Measurements from ENCODE around the gene POMGNT2.
"Not testable (repeated sequence)": the region's sequence is repeated elsewhere in the genome, so short reads cannot be mapped to it uniquely, and the experiment has no call there.

POMGNT2 gene

DNA sequence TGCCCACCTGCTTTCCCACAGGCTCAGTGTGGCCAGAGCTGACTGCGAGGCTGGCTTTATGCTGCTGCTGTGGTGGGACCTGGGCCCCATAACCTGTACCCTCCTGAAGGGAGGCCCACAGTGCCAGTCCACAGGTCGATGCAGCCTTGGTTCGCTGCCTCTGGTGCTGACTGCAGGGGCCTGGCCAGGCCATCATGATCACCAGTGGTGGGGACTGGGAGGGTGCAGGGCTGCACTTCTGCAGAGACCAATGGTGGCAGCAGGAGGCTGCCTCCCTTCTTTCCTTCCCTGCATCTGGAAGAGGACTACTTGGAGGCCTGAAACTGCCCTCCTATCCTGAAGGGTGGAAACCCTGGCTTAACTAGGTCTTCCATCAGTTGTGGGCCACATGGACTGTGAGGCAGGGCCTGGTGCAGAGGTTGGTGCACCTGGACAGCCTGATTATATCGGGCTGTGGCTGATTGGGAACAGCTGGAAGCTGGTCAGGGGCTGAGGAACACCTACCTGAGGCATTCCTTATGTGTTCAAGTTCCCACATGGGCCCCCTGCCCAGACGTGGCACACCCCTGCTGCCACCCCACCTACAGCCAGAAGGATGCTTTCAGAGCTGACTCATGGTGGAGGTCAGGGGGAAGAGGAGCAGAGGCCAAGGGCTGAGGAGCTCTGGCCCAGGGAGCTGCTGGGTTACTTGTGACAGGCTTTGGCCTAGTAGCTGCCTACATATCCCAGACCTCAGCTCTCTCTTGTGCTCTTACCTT lies 29.8 kb downstream of the POMGNT2 start:
- no peak for DNase-seq

DNA sequence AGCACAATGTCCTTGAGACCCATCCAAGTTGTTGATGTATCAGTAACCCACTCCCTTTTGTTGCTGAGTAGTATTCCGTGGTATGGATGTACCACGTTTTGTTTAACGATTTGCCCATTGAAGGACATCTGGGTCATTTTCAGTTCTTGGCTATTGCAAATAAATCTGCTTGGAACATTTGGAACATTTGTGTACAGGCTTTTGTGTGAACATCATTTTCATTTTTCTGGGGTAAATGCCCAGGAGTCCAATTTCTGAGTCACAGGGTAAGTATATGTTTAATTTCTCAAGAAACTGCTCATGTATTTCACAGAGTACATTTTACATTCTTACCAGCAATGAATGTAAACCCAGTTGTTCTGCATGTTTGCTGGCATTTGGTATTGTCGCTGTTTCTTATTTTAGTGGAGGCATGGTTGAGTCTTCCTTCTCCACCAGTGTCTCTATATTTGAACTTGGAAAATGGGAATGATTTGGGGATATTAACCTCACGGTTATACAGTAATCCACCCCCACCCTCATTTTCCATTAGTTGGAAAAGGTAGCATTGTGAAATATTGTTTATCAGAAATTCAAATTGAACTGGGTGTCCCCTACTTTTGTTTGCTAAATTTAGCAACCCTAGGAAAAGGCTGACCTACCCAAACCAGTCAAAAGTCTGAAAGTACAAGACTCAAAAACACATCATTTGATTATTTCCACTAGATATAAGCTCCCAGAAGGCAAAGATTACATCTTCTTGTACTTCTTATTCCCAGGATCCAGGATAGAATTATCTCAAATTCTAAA lies 30.8 kb downstream of the POMGNT2 start:
- no peak for DNase-seq

DNA sequence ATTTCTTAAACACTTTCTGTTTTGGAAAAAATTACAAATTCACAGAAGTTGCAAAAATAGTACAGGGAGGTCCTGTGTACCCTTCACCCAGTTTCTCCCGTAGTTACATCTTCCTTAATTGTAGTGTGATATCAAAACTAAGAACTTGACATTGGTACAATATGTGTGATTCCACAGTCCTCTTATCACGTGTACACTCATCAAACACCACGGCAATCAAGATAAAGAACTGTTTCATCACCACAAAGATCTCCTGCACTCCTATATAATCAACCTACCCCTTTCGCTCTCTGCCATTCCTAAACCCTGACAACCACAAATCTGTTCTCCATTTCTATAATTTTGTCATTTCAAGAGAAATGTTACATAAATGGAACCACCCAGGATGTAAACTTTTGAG lies 31.4 kb downstream of the POMGNT2 start:
- DNase-seq = no peak

DNA sequence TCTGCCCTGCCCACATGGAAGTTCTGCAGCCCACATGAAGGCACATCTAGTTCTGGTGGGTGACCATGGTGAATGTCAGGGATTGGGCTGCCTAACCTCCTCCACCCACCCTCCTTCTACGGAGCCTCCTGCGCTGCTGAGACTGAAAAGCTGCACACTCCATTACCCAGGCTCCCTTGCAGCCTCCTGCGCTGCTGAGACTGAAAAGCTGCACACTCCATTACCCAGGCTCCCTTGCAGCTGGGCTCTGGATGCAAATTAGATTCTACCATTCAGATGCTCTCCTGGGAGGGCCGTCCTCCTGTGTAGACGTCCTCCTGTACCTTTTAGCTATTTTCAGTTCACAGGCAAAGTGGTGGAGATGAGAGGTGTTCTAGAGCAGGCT lies 32.1 kb downstream of the POMGNT2 start:
- no peak for DNase-seq

DNA sequence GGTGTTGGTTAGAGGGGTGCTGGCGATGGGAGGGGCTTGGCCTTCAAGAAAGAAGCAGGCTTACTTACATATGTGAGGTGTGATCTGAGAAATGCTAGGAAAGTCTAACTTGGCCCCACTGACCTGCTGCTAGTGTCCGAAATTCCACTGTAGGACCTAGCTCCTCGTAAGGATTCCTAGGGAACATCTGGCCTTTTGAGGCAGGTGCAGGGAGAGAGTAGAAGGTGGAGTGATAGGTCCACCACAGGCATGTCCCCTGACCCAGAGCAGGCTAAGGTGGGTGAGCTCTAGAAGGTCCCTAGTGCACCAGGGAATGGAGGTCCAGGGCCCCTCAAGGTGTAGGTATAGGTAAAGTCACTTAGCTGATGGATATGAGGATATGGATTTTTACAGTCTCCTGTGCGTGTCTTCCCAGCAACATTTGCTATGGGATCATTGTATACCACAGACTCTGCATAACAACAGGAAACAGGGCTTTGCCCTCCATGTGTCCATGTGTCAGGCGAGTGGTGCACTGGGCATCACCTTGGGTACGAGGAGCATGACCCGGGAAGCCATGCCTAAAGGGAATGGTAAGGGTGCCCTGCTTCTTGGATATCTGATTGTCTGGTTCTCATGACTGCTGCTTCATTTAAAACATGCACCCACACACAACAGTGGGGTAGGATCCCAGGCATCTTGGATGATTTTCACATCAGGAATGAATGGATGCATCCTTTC lies 32.6 kb downstream of the POMGNT2 start:
- DNase-seq = no peak

DNA sequence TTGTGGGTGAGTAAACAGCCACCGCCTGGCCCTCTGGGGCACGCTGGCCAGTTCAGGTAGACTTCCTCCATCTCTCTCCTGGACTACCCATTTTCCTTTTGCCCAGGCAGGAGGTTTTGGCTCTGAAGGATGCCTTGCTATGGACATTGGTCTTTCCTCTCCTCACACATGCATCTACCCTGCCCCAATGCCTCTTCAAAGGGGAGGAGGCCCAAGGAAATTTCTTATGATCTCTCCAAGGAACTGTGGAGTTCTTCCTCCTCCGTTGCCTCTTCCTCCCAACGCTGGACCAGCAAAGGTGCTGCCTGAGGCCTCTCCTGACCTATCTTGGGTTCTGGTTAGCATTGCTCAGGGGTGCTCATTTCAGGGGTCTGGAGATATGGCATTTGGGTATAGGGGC lies 33.5 kb downstream of the POMGNT2 start:
- DNase-seq = no peak

DNA sequence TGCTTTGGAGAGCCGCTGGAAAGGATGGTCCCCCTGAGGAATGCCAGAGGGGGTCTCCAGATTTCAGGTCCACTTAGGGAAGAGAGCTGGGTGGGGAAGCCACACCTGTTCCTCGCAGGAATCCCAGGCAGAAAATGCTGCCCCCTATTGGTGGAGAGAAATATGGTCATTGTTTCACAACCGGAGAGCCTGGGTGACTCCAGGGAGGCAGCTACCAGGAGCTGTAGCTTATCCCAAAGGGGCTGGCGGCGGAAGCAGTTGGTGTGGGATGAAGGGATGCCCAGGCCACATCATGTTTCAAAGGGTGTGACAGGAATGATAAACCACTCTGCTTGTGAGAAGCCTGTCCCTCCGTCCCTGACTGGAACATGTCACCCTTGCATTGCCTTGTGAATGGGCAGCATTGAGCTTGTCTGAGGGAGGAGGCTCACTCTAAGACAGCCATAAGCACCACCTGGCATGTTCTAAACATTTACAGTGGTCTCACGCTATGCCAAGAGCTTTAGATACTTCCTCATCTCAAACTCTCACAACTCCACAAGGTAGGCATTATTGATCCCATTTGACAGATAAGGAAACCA lies 34.5 kb downstream of the POMGNT2 start:
- DNase-seq = no peak

DNA sequence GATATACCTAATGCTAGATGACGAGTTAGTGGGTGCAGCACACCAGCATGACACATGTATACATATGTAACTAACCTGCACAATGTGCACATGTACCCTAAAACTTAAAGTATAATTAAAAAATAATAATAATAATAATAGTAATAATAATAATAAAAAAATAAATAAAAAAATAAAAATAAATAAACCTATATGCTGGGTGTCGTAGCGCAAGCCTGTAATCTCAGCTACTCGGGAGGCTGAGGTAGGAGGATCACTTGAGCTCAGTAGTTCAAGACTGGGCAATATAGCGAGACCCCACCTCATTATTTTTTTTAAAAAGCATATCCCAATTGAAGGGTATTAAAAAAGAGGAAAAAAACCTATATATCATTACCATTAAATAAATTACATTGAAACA lies 35.2 kb downstream of the POMGNT2 start:
- not testable (repeated sequence) for DNase-seq

DNA sequence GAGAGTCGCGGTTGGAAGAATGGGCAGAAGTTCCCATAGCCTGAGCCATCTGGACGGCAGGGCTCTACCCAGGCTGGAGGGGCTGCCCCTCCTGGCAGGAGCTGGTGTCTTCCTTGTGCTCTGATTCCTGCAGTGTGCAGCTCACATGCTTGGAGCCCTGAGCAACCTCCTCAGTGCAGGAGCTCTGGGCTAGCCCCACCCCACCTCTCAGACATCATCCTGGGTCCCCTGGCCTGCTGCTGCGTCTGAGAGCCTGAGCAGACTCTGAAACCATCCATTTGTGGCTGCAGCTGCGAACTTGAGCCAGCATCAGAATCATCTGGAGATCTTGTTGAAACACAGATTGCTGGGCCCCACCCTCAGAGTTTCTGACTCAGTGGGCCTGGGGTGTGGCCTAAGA lies 42.8 kb downstream of the POMGNT2 start:
- no peak for DNase-seq

DNA sequence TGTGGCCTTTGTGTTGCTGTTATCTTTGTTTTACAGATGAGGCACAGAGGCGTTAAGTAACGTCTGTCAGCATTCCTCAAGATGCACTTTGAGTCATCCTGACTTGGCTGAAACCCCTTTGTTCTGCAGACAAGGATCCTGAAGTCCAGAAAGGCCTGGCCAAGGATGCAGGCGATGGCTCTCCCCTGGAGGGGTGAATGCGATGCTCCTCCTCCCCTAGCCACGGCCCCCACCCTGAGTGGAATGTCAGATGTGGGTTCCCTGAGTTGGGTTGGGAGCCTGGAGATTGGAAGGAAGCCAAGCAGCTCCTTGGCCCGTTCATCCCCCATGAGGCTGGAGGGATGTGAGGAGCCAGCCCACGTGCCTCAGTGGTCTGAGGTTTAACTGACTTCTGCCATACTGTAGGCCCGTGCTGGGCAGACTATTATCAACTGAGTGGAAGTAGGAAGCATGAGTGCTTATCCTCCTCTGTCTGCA lies 43.3 kb downstream of the POMGNT2 start:
- DNase-seq = no peak

DNA sequence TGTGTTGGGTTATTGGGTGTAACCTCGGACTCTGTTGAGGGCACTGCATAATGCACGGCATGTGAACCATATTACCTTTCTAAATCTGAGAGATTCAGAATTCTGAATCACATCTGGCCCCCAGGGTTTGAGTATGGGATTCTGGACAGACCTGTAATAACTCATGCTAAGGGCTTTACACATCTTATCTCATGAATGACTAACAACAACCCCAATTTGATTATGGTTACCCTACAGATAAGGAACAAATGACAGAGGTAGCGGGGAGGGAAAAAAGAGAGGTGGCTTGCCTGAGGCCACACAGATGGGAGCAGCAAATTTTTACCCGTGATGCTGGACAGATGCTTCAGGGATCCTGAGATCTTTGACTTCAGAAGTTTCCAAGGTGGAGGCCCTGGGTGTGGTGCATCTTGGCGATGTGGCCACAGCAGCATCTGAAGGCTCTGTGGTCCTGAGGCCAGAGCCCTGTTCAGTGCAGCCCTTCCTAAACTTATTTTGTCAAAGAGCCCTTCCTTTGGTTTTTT lies 43.8 kb downstream of the POMGNT2 start:
- DNase-seq = no peak

DNA sequence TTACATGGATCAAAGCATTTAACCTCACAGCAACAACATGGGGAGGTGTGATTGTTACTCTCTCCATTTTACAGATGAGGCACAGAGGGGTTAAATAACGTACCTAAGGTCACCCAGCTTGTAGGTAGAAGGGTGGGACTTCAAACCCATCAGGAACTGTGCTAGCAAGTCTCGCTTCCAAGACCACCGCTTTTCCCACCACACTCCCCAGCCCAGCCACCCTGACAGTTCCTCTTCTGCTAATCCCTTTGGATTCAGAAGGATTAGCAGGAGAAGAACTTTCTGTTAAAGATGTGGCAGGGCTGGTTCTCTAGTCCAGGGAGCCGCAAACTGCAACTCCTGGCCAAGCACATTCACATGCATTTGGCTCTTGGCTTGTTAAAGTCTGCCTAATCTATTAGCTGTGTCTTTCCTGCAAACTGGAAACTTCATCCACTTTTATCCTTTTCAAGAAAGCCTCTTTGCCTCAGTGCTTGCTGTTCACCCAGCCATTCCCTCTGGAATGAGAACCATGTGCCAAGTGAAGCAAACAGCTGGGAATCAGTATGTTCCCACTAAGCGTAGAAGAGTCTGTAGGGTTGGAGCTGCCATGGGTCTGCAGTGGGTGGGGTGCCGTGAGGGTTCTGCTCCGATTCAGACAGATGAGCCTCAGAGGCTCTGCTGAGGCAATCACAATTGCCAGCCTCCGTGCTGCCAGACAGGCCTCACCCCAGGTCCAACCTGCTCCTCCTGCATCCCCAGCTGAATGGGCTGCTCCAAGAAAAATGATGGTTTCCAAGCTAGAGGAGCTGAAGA lies 44.6 kb downstream of the POMGNT2 start:
- DNase-seq = no peak

DNA sequence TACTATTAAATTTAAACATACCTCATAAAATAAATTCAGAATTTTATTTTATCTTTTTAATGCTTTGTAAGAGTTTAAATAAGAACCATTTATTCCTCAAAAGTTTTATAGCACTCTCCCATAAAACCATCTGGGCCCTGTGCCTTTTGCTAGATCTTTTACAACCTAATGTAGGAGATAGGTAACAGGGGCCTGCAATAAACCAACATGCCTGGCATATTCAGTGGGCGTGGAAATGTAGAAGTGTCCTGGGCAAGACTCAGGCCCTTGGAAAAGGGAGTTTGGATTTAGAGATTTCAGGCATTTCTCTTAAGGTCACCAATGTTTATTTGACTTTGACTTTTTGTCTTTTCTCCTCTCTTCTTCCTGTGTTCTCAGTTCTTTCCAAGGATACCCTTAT lies 46.4 kb downstream of the POMGNT2 start:
- no peak for DNase-seq

DNA sequence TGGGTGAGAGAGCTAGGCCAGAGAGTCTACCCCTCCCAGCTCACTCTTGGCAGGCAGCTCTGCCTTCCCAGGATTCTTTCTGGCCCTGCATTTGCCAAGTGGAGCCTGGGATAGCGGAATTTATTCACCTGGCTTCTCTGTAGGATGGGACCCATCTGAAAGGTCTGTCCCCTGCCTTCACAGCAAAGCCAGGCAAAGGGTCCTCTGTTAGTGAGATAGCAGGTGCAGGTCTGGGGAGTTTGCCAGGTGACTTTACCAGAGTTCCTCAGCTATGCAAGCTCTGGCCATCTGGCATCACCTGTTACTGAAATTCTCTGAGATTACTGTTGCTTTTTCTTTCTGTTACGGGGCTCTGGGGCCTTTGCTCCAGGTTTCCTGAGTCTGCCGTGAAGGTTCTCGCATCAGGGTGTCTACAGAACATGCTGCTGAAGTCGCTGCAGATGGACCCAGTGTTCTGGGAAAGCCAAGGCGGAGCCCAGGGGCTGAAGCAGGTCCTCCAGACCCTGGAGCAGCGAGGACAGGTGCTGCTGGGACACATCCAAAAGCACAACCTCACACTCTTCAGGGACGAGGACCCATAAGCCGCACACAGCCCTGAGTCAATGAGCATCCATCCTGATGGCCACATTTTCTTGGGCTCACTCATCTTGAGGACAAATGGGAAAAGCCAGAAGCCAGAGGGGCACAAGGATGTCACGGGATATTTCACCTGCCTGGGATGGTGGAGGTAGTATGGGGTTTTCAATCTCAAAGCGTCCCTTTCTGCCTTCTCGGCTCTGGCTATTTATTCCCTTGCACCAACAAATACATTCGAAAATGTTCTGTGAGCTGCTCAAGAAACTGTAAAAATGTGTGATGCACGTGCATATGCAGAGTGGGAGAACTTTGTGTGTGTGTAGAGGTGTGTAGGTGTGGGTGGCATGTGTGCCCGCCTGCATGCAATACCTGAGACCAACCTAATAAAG lies 49.8 kb downstream of the POMGNT2 start:
- DNase-seq = no peak

DNA sequence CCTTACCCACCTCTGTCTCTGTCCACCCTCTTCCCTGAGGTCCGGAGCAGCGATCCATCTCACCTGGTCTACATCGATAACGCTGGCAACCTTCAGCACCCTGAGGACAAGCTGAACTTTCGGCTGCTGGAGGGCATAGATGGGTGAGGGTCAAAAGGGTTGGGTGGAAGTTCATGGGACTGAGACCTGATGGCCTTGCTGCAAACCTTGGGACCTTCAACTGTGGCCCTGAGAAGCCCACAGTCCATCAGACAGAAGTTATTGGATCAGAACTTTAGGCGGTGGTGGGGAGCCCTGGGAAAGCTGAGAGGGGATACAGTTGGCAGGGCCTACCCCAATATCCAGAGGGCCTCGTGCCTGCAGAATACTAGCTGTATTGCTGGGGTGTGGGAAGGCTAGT lies 50.5 kb downstream of the POMGNT2 start:
- no peak for DNase-seq

DNA sequence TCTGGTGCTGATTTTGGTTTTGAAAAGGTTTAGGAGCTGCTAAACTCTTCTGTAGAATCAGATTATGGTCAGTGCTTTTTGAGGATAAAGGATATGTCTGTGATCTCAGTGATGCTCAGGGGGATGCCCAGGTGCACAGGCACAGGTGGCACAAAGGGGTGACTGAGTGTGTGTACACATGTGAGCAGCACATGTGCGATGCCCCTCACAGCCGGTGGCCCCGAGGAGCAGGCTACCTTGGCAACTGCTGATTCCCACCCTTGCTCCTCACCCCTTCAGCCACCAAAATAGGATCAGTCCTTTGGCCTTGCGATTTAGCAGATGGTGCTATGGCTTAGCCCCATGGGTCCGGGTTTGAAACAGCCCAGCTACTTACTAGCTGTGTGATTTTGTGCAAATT lies 51.1 kb downstream of the POMGNT2 start:
- no peak for DNase-seq

DNA sequence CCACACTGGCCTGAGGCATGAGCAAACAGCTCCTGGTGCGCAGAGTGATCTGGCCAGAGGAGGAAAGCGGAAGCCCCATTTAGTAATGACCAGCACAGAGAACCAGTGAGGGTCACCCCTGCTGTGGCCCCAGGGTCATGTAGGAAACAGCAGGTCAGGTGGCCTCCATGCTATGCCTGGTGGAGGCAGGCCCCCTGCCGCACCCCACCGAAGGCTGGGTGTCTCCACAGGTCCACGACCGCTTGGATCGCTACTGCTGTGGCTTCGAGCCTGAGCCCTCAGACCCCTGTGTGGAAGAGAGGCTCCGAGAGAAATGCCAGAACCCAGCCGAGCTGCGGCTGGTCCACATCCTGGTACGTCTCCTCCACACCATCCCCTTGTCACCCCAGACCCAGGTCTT lies 52.6 kb downstream of the POMGNT2 start:
- no peak for DNase-seq

DNA sequence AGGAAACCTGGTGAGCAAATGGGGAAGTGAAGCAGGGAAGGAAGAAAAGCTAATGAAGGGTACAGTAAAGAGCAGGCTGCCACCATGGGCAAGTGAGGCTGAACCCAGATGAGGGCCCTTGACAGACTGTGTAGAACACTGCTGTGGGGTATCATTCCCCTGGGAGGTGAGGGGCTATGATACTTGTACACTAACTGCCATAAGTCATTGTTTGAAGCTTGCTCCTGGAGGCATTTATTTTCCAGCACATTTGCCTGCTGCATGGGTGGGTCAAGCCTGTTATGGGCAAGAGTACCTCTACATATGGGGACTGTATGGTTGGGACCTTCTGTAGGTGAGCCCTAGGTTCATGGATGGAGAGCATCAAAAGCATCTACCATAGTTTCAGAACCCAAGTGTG lies 57.4 kb downstream of the POMGNT2 start:
- no peak for DNase-seq

DNA sequence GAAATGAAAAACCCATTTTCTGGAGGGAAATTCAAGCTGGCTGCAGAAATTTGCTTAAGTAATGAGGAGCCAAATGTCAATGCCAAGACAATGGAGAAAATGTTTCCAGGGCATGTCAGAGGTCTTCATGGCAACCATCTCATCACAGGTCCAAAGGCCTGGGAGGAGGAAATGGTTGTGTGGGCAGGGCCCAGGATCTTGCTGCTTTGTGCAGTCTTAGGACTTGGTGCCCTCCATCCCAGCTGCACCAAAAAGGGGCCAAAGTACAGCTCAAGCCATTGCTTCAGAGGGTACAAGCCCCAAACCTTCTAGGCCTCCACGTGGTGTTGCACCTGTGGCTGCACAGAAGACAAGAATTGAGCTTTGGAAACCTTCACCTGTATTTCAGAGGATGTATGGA lies 59.3 kb downstream of the POMGNT2 start:
- no peak for DNase-seq

DNA sequence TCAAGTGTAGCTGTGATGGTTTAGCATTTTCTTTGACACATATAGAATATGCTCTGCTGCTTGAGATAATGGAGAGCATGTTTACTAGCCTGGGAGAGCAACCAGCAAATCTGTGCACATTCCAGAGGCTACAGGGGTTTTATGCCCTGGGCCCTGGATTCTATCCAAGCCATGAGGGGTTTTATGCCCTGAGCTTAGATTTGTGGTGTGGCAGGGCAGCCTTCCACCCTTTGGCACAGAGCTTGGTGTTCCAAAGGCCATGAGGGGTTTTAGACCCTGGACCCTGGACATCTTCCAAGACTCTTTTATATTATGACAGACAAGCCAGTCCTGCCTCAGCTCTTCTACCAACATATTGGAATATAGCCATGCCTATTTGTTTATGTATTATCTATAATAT lies 60.8 kb downstream of the POMGNT2 start:
- DNase-seq = not testable (repeated sequence)

DNA sequence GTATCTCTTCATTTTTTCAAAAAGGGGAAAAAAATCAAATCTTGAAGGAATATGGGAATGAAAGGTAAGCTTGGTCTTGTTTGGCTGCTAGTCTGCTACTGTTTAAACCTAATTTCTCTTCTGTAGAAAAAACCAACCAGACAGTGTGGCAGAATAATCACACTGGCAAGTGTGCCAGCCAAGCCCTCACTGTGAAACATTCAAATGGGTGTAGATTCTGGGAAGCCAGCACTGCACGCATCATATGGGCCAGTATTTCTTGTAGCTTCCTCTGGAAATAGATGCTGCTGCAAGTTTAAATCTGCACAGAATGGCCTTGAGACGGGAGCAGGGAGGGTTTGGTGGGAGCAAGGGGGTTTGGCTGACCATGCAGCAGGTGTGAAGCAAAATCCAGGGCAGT lies 62.1 kb downstream of the POMGNT2 start:
- no peak for DNase-seq

Data from NCI-H526 treated with DMSO at 0.1 percent for 48 hours (cell line).